Measurements from ENCODE around the gene RPL18.

DNA sequence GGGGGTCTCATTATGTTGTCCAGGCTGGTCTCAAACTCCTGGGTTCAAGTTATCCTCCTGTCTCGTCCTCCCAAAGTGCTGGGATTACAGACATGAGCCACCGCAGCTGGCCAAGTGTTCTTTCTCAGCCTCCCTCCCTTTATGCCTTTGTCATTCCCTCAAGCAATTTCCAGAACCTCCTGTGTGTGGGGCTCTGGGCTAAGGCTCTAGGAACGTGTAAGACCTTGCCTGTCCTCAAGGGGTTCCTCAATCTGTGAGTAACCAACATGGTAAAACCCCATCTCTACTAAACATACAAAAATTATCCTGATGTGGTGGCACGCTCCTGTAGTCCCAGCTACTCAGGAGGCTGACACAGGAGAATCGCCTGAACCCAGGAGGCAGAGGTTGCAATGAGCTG, 28.0 kb downstream of the RPL18 start:
- no peak for TF ChIP-seq POLR2A (IDR thresholded peaks at IDR 0.05; ENCODE audit: low read length)
- TF ChIP-seq GATA1 (IDR thresholded peaks at IDR 0.05; ENCODE audit: low read depth, low read length), result no peak

Measured in erythroblast (primary cell).